Measurements from ENCODE around the gene AKNA. TPM values are rescaled to one million over a fixed set of nuclear protein-coding genes. Genes with fewer than 3 reads are reported as not detected.

The AKNA gene
- total and polyA plus RNA-seq, 2 of the 8 experiments (the other 6 are each of a cell fraction or from before 2014, with no cell fraction given): 21.0 to 27.4 TPM

GRCh38 chr9:114417511-114417910 is 29.7 kb upstream of the AKNA start (continued):
- TF ChIP-seq, protein P1, sequence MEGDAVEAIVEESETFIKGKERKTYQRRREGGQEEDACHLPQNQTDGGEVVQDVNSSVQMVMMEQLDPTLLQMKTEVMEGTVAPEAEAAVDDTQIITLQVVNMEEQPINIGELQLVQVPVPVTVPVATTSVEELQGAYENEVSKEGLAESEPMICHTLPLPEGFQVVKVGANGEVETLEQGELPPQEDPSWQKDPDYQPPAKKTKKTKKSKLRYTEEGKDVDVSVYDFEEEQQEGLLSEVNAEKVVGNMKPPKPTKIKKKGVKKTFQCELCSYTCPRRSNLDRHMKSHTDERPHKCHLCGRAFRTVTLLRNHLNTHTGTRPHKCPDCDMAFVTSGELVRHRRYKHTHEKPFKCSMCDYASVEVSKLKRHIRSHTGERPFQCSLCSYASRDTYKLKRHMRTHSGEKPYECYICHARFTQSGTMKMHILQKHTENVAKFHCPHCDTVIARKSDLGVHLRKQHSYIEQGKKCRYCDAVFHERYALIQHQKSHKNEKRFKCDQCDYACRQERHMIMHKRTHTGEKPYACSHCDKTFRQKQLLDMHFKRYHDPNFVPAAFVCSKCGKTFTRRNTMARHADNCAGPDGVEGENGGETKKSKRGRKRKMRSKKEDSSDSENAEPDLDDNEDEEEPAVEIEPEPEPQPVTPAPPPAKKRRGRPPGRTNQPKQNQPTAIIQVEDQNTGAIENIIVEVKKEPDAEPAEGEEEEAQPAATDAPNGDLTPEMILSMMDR (IDR thresholded peaks at IDR 0.05; ENCODE audit: control extremely low read depth in 1 of 3, insufficient read depth in 1 of 3, low read depth in 1 of 3, low read length in 3 of 3): no peak
- no peak for TF ChIP-seq CBX5 (IDR thresholded peaks at IDR 0.05; ENCODE audit: low read depth, low read length)
